ENCODE data around the gene STK31.
"Not testable (repeated sequence)": the region's sequence is repeated elsewhere in the genome, so short reads cannot be mapped to it uniquely, and the experiment has no call there.

The STK31 gene

DNA sequence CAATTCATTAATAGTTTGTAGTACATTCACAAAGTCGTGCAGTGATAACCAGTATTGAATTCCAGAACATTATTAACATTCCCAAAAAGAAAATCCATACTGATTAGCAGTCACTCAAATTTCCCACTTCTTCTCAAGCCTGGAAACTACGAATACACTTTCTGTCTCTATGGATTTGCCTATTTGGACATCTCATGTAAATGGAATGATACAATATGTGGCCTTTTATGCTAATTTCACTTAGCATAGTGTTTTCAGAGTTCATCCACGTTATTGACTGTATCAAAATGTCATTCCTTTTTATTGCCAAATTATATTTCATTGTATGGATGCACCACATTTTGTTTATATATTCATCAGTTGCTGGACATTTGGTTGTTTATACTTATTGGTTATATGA, 78.8 kb downstream of the STK31 start:
- no peak for DNase-seq (ENCODE audit: low read depth, low spot score)

DNA sequence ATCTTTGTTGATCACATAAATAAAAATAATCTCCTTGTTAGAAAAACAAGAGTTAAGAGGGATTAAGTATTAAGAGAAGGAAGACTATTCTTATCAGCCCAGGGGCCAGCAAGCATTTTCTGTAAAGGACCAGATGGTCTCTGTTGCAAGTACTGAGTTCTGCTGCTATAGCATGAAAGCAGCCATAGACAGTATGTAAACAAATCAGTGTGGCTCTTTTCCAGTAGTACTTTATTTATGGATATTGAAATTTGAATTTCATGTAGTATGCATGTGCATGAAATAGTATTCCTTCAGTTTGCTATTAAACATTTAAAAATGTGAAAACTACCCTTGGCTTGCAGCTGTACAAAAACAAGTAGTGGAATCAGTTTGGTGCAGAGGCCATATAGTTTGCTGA, 81.7 kb downstream of the STK31 start:
- DNase-seq (ENCODE audit: low read depth, low spot score) = no peak

DNA sequence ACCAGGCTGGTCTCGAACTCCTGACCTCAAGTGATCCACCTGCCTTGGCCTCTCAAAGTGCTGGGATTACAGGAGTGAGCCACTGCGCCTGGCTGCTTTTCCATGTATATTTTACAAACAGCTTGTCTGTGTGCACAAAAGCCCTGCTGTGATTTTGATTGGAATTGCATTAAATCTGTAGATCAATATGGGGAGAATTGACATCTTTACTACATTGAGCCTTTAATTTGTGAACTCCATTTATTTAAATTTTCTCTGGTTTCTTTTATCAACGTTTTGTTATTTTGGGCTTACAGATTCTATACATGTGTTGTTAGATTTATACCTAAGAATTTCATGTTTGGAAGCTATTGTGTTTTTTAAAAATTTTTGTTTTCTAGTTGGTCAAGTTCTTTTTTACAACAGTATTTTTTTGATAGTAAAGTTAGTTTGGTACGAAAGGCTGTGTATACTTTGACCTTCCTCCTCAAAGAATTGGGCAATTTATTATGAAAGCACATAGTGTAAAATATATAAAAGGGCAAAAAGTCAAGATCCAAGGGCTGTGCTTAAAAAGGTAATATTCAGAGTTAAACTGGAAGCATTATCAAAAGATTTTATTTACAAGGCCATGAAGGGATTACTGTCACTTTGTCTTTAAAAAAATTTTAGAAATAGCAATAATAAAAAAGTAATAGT, 92.8 kb downstream of the STK31 start:
- no peak for DNase-seq (ENCODE audit: low read depth, low spot score)

DNA sequence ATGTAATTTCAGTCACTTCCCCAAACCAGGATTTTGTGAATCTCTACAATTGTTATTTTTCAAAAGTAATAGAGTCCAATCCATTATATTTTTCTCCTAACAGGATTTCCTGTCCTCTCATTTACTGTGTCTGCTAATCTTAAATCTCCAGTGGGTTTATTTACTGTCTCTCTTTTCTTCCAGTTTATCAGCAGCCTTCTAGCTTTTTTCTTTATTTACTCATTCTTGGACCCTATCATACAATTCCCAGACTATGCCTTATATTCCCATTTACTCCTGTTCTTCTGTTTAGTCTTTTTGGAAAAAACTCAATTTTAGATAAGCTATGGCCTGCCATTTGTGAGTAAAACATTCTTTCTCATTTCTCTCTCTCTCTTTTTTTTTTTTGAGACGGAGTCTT, 94.7 kb downstream of the STK31 start:
- DNase-seq (ENCODE audit: low read depth, low spot score) = no peak

DNA sequence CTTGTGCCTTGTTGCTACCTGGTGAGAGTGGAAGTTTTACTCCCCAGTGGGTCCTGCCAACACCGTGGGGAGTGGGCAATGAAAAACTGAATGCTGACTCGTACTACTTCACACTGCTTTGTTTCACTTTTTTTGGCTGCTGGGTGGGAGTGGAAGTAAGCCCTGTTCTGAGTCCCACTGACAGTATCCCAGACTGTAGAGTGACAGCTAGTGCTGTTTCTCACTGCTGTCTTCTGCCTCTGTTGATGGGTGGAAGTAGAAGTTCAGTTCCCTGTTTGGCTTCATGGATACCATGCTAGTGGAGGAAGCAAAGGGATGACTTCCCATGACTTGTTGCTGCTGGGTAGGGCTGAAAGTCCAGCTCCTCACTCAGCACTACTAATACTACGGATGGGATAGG, 98.4 kb downstream of the STK31 start:
- no peak for DNase-seq (ENCODE audit: low read depth, low spot score)

DNA sequence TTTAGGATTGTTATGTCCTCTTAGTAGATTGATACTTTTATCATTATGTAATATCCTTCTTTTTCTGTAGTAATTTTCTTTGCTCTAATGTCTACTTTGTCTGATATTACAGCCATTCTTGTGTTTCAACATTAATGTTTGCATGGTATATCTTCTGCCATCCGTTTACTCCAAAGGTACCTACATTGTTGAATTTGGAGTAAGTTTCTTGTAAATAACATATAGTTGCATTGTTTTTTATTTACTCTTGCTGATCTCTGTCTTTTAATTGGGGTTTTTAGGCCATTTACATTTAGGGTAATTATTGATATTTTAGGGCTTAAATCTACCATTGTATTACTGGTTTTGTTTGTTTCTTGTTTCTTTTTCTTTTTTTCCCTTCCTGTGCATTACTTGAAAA, 100.1 kb downstream of the STK31 start:
- no peak for DNase-seq (ENCODE audit: low read depth, low spot score)

DNA sequence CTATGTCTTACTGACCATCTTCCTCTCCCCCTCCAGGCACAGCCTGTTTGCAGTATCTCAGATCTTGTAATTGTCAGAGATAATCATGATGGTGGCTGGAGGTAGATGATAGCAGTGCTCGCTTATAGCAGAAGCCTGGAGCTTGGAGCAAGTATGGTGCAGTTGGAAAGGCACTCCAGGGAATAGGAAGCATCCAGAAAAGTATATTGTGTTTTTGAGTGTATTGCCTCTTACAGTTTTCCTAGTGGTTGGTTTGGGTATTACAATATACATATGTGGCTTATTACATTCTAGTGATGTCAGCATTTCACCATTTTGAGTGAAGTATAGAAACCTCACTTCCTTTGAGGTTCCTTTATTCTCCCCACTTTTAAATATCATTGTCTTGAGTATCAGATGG, 101.5 kb downstream of the STK31 start:
- no peak for DNase-seq (ENCODE audit: low read depth, low spot score)

DNA sequence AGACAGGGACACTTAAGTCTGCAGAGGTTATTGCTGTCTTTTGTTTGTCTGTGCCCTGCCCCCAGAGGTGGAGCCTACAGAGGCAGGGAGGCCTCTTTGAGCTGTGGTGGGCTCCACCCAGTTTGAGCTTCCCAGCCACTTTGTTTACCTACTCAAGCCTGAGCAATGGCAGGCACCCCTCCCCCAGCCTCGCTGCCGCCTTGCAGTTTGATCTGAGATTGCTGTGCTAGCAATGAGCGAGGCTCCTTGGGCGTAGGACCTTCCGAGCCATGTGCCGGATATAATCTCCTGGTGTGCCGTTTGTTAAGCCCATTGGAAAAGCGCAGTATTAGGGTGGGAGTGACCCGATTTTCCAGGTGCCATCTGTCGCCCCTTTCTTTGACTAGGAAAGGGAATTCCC, 118.1 kb downstream of the STK31 start:
- not testable (repeated sequence) for DNase-seq (ENCODE audit: low read depth, low spot score)

DNA sequence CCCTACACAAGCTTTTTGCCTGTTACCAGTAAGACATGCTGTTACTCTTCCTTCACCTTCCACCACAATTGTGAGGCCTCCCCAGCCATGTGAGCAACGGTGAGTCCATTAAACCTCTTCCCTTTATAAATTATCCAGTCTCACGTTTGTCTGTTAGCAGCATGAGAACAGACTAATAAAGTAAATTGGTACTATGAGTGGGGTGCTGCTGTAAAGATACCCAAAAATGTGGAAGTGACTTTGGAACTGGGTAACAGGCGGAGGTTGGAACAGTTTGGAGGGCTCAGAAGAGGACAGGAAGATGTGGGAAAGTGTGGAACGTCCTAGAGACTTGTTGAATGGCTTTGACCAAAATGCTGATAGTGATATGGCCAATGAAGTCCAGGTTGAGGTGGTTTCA, 122.7 kb downstream of the STK31 start:
- DNase-seq (ENCODE audit: low read depth, low spot score) = not testable (repeated sequence)

DNA sequence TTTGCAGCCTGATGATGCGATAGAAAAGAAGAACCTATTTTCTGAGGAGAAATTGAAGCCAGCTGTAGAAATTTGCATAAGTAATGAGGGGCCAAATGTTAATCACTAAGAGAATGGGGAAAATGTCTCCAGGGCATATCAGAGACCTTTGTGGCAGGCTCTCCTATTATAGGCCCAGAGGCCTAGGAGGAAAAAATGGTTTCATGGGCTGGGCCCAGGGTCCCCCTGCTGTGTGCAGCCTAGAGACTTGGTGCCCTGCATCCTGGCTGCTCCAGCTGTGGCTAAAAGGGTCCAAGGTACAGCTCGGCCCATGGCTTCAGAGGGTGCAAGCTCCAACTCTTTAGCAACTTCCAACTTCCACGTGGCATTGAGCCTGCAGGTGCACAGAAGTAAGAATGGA, 123.4 kb downstream of the STK31 start:
- no peak for DNase-seq (ENCODE audit: low read depth, low spot score)

DNA sequence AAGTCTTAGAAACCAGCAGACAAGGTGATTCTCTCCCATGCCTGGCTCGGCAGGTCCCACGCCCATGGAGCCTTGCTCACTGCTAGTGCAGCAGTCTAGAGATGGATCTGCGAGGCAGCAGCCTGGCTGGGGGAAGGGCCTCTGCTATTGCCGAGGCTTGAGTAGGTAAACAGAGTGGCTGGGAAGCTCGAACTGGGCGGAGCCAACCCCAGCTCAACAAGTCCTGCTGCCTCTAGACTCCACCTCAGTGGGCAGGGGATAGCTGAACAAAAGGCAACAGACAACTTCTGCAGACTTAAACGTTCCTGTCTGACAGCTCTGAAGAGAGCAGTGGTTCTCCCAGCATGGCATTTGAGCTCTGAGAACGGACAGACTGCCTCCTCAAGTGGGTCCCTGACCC, 134.8 kb downstream of the STK31 start:
- DNase-seq (ENCODE audit: low read depth, low spot score) = not testable (repeated sequence)

DNA sequence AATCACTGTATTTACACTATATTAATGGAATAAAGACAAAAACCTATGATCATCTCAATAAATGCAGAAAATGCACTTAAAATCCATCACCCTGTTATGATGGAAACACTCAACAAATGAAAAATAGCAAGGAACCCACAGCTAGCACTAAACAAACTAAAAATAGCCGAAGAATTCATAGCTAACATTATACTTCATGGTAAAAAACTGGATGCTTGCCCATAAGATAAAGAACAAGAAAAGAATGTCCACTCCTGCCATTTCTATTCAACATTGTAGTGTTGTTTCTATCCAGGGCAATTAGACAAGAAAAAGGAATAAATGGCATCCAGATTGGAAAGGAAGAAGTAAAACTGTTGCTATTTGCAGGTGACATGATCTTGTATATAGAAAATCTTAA, 142.1 kb downstream of the STK31 start:
- no peak for DNase-seq (ENCODE audit: low read depth, low spot score)

DNA sequence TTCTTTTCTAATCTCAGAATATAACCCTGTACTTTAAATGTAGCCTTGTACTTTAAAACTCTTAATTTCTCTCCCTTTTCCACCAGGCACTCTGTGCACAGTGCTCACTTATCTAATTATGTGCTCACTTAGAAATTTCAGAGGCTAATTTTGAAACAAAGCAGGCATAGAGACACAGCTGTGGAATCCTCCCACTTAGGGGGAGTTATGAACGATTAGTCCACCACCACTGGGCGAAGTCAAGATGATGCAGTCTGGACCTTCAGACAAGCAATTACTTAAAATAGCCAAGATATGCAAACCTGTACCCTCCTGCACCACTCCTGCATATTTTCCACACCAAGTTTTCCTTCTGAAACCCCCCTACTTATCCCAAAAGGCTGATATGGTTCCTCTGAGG, 143.0 kb downstream of the STK31 start:
- DNase-seq (ENCODE audit: low read depth, low spot score) = no peak

DNA sequence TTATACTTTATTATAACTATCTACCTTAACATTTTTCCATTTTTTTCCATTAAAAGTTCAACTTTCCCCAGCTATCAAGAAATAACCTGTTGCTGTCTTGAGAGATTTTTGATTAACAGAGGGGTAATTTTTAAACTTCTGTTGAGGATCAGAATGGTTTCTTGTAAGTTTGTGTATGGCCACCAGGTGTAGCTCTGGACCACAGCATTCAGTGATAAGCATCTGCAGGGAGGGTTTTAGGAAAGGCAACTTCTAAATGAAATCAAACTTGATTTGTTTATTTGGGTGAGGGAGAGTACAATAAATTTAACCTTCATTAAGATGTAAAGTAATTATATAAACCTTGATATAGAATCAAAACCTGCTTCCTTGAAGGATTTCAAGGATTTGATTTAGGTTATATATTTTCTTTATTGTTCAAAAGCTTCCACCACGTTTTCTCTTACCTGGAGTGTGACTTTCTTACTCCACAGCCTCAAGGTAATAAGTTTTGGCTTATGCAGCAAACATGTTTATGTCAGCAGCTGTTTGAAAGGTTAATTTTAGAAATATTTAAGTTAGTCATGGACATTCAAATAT, 153.3 kb downstream of the STK31 start:
- DNase-seq (ENCODE audit: low read depth, low spot score) = no peak

DNA sequence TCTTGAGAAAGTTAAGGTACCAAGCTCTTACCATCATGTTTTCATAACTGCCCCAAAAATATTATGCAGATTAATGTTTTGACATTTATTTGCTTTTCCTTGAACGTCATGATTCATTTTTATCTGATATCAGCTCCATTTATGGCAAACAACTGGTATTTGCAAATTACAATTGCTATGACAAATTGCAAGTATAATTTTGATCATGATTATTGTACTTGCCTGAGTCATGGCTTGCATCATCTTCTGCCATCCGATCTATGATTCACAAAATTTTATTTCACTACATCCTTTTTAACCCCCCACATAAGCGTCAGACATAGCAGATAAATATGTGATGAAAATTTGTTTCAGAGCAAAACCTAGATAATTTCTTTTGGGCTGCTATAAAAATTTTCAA, 155.0 kb downstream of the STK31 start:
- DNase-seq (ENCODE audit: low read depth, low spot score) = no peak

DNA sequence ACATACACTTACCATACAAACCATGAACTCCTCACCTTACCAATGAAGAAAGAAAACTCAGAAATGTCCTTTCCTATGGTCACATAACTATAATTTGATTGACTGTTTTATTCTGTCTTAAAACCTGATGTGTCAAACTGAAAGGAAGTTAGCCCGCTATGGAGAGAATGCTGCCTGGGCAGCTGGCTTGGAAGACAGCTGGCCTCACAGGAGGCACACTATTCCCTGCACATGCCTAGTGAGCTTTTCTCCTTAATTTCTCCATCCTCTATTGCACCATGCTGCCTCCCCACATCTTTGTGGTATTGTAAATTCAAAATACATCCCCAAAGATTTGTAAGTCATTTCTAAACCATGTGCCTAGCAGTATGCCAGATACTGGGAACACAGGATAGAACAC, 163.3 kb downstream of the STK31 start:
- no peak for DNase-seq (ENCODE audit: low read depth, low spot score)

DNA sequence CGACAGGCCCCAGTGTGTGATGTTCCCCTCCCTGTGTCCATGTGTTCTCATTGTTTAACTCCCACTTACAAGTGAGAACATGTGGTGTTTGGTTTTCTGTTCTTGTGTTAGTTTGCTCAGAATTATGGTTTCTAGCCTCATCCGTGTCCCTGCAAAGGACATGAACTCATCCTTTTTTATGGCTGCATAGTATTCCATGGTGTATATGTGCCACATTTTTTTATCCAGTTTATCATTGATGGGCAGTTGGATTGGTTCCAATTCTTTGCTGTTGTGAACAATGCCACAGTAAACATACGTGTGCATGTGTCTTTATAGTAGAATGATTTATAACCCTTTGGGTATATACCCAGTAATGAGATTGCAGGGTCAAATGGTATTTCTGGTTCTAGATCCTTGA, 166.5 kb downstream of the STK31 start:
- not testable (repeated sequence) for DNase-seq (ENCODE audit: low read depth, low spot score)

Data from activated naive CD8-positive, alpha-beta T cell treated with anti-CD3 and anti-CD28 coated beads, Interleukin-2, amount 50 U/mL, for 16 hours (primary cell).